ENCODE results near the gene RABGAP1.

The RABGAP1 gene

DNA sequence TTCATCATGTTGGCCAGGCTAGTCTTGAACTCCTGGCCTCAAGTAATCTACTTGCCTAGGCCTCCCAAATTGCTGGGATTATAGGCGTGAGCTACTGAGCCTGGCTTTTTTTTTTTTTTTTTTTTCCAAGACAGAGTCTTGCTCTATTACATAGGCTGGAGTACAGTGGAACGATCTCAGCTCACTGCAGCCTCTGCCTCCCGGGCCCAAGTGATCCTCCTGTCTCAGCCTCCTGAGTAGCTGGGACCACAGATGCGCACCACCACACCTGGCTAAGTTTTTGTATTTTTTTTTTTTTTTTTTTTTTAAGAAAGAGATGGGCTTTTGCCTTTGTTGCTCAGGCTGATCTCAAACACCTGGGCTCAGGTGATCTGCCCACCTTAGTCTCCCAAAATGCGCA, 66.4 kb downstream of the RABGAP1 start:
- no peak overlapping the region for H3K4me3 ChIP-seq (ENCODE audit: low read length)
- DNase-seq (ENCODE audit: low read depth): no peak
- TF ChIP-seq, protein P1, sequence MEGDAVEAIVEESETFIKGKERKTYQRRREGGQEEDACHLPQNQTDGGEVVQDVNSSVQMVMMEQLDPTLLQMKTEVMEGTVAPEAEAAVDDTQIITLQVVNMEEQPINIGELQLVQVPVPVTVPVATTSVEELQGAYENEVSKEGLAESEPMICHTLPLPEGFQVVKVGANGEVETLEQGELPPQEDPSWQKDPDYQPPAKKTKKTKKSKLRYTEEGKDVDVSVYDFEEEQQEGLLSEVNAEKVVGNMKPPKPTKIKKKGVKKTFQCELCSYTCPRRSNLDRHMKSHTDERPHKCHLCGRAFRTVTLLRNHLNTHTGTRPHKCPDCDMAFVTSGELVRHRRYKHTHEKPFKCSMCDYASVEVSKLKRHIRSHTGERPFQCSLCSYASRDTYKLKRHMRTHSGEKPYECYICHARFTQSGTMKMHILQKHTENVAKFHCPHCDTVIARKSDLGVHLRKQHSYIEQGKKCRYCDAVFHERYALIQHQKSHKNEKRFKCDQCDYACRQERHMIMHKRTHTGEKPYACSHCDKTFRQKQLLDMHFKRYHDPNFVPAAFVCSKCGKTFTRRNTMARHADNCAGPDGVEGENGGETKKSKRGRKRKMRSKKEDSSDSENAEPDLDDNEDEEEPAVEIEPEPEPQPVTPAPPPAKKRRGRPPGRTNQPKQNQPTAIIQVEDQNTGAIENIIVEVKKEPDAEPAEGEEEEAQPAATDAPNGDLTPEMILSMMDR (conservative IDR thresholded peaks at IDR 0.05; ENCODE audit: low read depth, low read length): no peak

DNA sequence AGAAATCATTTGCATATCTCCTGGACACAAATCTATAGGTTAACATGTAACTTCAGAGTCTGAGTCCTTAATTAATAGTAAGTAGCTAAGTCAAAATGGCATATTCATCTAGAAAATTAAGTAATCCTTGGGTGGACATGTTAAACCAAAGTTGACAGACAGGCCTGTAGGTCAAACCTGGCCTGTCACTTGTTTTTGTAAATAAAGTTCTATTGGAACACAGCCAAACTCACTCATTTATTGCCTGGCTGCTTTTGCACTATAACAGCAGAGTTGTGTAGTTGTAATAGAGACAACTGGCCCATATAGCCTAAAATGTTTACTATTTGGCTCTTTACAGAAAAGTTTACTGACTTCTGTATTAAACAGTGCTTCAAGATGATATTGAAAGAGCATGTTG, 68.1 kb downstream of the RABGAP1 start:
- no peak for DNase-seq (ENCODE audit: low read depth)
- no peak overlapping the region for H3K4me3 ChIP-seq (ENCODE audit: low read length)
- TF ChIP-seq, protein P1 (conservative IDR thresholded peaks at IDR 0.05; ENCODE audit: low read depth, low read length): no peak

DNA sequence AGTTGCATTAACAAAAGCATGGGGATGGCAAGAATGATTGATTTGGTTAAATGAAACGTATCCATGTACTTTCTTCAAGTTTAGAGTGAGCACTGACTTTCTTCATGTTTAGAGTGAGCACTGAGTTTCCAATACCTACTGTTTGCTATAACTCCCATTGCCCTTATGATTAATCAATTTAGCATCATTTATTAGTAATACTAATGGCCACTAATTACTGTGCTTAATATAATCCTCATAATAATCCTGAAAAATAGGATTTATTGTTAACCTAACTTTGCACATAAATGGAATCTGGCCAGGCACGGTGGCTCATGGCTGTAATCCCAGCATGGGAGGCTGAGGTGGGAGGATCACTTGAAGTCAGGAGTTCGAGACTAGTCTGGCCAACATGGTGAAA, 70.6 kb downstream of the RABGAP1 start:
- DNase-seq (ENCODE audit: low read depth): no peak
- TF ChIP-seq, protein P1 (conservative IDR thresholded peaks at IDR 0.05; ENCODE audit: low read depth, low read length): no peak
- no peak overlapping the region for H3K4me3 ChIP-seq (ENCODE audit: low read length)

DNA sequence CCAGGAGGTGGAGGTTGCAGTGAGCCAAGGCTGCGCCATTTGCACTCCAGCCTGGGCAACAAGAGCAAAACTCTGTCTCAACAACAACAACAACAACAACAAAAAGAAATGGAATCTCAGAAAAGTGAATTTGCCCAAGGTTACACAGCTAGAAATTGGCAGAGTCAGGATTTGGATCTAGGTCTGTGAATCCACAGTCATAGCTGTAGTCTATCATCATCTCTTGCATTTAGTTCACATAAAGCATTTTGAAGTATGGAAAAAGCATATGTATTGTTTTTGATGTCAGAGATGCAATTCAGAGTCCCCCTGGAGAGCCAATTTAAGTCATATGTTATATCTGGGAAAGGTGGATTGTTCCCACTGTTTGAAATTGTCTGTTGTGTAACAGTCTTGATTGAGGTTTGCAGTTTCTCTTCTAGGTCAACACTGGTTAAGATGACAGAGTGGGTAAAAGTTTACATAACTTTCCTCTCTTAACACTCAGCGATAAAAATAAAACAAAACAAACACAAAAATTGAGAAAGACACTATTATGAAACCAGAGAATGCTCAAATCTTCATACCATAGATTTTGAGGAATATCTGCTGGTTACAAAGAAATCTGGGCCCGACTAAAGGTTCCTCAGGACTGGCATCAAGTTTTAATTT, 71.2 kb downstream of the RABGAP1 start:
- TF ChIP-seq, protein P1 (conservative IDR thresholded peaks at IDR 0.05; ENCODE audit: low read depth, low read length): no peak
- no peak for DNase-seq (ENCODE audit: low read depth)
- no peak overlapping the region for H3K4me3 ChIP-seq (ENCODE audit: low read length)

DNA sequence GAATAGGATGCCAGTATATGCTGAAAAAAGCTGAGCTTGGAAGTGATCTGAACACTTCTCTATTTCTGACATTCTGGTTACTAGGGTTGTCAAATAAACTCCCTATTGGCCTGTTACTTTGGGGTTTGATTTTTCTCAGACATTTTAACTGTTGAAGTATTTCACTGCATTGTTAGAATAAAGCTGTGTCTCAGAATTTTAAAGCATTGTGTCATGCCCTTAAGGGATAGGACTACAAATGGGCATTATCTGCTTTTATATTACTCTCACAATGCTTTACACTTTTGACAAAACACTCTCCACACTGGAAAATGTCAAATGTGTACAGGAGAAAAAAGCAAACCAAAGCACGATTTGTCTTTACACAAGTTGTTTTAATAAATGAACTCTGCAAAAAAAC, 75.8 kb downstream of the RABGAP1 start:
- no peak for DNase-seq (ENCODE audit: low read depth)
- TF ChIP-seq, protein P1 (conservative IDR thresholded peaks at IDR 0.05; ENCODE audit: low read depth, low read length): no peak
- H3K4me3 ChIP-seq (ENCODE audit: low read length): no peak overlapping the region

DNA sequence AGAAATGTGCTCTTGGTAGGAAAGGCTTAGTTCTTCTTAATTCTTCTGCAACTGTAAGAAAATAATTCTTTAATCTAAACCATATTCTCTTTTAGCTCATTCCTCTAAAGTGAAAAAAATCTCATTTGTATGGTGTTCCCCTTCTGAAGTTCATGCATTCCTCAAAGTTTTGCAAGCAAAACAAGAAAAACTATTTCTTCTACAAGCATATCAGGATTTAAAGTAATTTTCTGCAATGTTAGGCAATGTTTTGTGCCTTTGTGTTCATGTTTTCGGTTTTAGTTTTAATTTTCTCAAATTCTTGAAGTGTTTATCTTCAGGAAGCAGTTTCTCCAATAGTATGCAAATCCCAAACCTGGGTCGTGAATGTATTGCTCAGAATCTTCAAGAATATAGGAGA, 80.0 kb downstream of the RABGAP1 start:
- no peak overlapping the region for H3K4me3 ChIP-seq (ENCODE audit: low read length)
- DNase-seq (ENCODE audit: low read depth): no peak
- TF ChIP-seq, protein P1 (conservative IDR thresholded peaks at IDR 0.05; ENCODE audit: low read depth, low read length): no peak

DNA sequence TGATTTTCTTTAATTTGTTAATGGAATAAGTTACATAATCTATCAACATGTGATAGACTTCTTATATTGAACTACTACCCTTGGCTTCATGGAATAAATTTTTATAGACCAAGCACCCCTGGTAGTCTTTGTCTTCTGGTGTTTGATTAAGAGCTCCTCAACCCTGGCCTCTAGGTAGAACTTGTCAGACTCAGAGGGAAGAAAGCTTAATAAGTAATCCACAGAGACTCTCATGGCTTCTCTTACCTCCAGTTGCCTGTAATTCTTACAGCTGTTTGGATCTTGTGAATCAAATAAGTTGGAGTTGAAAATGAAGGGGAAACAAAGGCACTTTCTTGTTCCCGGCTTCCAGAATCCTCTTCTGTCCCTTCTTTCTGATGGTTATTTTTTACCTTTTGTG, 85.6 kb downstream of the RABGAP1 start:
- TF ChIP-seq, protein P1 (conservative IDR thresholded peaks at IDR 0.05; ENCODE audit: low read depth, low read length): no peak
- no peak for DNase-seq (ENCODE audit: low read depth)
- no peak overlapping the region for H3K4me3 ChIP-seq (ENCODE audit: low read length)

Data from retinal pigment epithelial cell (primary cell).